Measurements from ENCODE around the gene WHRN. TPM values are rescaled to one million over a fixed set of nuclear protein-coding genes. Genes with fewer than 3 reads are reported as not detected.

The WHRN gene
- total and polyA plus RNA-seq, 9 donors, result 0.89 to 5.5 (median 3.3) TPM

DNA sequence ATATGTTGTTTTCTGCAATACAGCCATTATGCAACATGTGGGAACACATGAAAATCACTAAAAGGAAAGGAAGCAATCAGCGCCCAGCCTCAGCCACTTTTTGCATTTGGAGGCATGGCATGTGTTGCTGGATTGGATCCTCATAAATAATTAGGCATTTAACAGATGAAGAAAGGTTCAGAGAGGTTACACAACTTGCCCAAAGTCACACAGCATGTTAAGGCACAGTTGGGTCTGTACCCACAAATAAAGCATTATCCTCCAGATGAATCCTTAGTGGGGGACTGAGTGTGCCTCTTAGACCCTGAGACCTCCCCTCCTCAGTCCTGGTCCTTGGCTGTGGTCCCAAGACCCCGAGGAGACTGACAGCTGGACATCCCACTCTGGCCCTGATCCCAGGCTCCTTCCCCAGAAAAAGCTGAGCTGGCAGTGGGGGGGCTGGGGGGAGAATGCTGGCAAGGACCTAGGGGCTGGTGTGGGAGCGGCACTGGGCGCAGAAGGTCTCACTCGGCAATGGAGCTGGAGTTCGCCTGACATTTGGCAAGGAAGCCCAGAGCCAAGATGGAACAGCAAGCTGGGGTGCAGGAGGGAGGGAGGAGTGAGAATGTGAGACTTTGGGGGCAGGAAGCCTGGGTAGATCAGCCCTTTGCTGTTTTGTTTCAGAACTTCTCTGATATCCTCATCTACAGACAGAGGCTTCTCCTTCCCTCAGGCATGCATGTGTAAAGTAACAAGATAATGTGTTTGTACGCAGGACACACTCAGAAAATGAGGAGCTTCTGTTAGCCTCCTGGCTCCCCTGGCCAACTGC lies 110.5 kb downstream of the WHRN start:
- H3K27me3 ChIP-seq (ENCODE audit: control insufficient read depth, insufficient read depth, low read length), result peaks cover 2% of the 10 kb centered on the region
- H3K4me1 ChIP-seq (ENCODE audit: control insufficient read depth, insufficient read depth, low read length), result peaks cover 48% of the 10 kb centered on the region
- DNase-seq, result peak; percentile 49
- 38% methylated on average over 6 of the region's 7 CpGs for WGBS (ENCODE audit: insufficient coverage)
- no peak overlapping the region for H3K4me3 ChIP-seq (ENCODE audit: low read length)
- H3K9me3 ChIP-seq (replicated peaks; ENCODE audit: control insufficient read depth, low read depth, low read length), result no peaks in the 10 kb centered on the region
- H3K36me3 ChIP-seq (ENCODE audit: control insufficient read depth, insufficient read depth, low read length), result no peaks in the 10 kb centered on the region
- H3K27ac ChIP-seq (ENCODE audit: low read length), result no peak overlapping the region

DNA sequence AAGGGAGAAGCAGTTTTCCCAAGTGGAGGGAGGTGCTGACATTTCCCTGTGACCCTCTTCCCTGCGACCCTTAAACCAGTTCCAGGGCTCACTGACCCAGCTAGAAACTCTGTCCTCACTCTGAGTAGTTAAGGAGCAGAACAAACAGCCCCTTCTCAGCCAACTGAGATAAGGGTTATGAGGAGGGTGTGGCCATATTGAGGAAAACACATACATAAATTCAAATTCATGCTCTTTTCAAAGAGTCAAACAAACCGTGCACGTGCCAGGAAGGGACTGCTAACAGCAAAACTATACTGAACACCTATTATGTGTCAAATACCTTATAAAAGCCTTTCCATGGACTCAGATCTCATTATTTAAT lies 112.5 kb downstream of the WHRN start:
- no CpG with 5 or more reads among the region's 3 CpGs for WGBS (ENCODE audit: insufficient coverage)
- Histone ChIP-seq H3K4me1 (ENCODE audit: control insufficient read depth, insufficient read depth, low read length) (peaks cover 58% of the 10 kb centered on the region), H3K36me3 (ENCODE audit: control insufficient read depth, insufficient read depth, low read length) (no peaks in the 10 kb centered on the region), H3K4me3 (ENCODE audit: low read length) (no peak overlapping the region), H3K9me3 (replicated peaks; ENCODE audit: control insufficient read depth, low read depth, low read length) (no peaks in the 10 kb centered on the region), H3K27me3 (ENCODE audit: control insufficient read depth, insufficient read depth, low read length) (no peaks in the 10 kb centered on the region), H3K27ac (ENCODE audit: low read length) (no peak overlapping the region)
- DNase-seq, result no peak

DNA sequence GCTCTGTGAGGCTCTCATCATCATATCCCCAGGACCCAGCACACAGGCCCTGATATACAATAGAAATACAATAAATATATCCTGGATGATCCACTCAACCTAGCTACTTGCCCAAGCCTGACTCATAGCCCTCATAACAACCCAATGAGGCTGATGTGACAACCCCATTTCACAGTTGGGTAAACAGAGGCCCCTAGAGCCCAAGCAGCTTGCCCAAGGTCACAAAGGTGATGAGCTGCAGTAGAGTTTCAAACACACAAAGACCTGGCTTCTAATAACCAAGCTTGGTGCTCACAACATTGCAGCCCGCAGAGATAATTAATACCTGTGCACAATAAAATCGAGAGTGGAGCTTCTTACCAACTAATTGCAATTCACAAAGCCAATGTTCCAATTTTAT lies 114.3 kb downstream of the WHRN start:
- H3K27me3 ChIP-seq (ENCODE audit: control insufficient read depth, insufficient read depth, low read length), result no peaks in the 10 kb centered on the region
- peaks cover 62% of the 10 kb centered on the region for H3K4me1 ChIP-seq (ENCODE audit: control insufficient read depth, insufficient read depth, low read length)
- no CpG with 5 or more reads among the region's 2 CpGs for WGBS (ENCODE audit: insufficient coverage)
- no peaks in the 10 kb centered on the region for H3K9me3 ChIP-seq (replicated peaks; ENCODE audit: control insufficient read depth, low read depth, low read length)
- H3K4me3 ChIP-seq (ENCODE audit: low read length), result no peak overlapping the region
- no peaks in the 10 kb centered on the region for H3K36me3 ChIP-seq (ENCODE audit: control insufficient read depth, insufficient read depth, low read length)
- DNase-seq, result no peak
- no peak overlapping the region for H3K27ac ChIP-seq (ENCODE audit: low read length)

DNA sequence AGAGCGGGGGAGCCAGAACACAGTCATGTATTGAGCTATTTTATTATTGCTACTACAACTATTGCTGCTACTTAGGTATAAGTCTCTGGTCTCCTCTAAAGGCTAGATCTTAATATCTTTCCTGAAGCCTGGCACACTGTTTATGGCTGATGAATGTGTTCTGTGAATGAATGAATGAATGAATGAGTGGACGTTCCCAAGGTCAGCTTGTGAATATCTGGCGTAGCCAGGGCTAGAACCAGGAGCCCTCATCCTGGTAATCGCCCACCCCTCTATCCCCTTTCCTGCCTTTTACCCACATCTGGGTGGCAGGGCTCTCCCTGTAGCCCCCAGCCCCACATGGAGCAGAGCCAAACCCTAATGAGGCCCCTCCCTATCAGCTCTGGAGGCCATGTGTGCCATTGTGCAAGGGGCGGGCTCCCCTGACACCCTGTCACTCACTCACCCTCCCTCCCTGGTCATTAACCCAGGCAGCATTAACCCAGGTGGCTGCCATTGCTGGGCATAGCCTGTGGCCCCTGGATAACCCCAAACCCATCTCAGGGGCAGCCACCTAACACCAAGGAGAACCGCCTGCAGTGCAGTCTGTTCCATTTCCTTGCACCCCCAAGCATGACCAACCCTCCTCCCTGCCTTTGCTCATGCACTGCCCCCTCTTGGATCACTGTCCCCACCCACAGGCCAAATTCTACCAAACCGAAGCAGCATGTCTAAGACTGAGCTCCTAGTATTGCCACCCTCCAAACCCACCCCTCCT lies 115.5 kb downstream of the WHRN start:
- H3K9me3 ChIP-seq (replicated peaks; ENCODE audit: control insufficient read depth, low read depth, low read length), result no peaks in the 10 kb centered on the region
- WGBS (ENCODE audit: insufficient coverage), result 60% methylated on average over 3 of the region's 7 CpGs
- peak overlapping the region; percentile 29 for H3K27ac ChIP-seq (ENCODE audit: low read length)
- no peaks in the 10 kb centered on the region for H3K36me3 ChIP-seq (ENCODE audit: control insufficient read depth, insufficient read depth, low read length)
- H3K27me3 ChIP-seq (ENCODE audit: control insufficient read depth, insufficient read depth, low read length), result no peaks in the 10 kb centered on the region
- no peak overlapping the region for H3K4me3 ChIP-seq (ENCODE audit: low read length)
- peaks cover 63% of the 10 kb centered on the region for H3K4me1 ChIP-seq (ENCODE audit: control insufficient read depth, insufficient read depth, low read length)
- DNase-seq, result no peak

DNA sequence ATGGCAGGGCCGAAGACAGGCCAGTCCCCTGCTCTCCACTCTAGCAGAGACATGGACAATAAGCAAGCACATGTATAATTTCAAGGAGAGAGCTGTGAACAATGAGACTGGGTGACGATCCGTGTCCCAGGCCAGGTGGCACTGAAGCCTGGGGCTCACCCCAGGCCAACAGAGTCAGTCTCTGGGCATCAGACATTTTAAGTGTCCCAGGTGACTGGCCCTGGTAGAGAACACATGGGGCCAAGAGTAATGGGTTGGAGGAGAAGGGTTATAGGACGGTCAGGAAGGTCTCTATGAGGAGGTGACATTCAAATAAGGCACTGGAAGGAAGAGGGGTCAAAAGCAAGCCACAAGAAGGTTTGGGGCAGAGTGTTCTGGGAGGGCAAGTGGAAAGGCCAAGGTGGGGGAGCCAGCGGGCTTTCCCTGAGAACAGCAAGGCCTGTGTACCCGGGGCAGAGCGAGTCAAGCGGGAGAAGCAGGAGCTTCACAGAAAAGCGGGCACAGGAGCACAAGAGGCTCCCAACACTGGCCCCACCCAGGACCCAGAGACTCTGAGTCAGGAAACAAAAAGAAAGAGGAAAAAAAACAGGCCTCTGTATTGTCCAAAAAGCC lies 116.4 kb downstream of the WHRN start:
- Histone ChIP-seq H3K9me3 (replicated peaks; ENCODE audit: control insufficient read depth, low read depth, low read length) (no peaks in the 10 kb centered on the region), H3K27ac (ENCODE audit: low read length) (peak overlapping the region; percentile 98), H3K4me1 (ENCODE audit: control insufficient read depth, insufficient read depth, low read length) (peaks cover 60% of the 10 kb centered on the region), H3K27me3 (ENCODE audit: control insufficient read depth, insufficient read depth, low read length) (no peaks in the 10 kb centered on the region), H3K4me3 (ENCODE audit: low read length) (no peak overlapping the region), H3K36me3 (ENCODE audit: control insufficient read depth, insufficient read depth, low read length) (no peaks in the 10 kb centered on the region)
- no peak for DNase-seq
- 78% methylated on average over 6 of the region's 9 CpGs for WGBS (ENCODE audit: insufficient coverage)

DNA sequence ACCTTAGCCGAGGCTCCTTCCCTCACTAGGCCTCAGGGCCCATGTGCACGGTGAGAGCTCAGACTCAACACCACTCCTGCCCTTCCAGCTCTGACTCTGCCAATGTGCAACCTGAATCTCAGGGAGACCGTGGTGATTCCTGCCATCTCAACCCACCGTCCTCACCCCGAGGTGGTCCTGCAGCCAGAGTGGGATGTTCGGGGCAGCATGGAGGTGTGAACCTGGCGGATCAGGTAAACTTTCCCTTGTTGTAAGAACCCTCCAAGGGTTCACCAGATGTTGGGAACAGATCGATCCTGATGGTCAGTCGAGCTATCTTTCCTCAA lies 117.0 kb downstream of the WHRN start:
- peak overlapping the region; percentile 98 for H3K27ac ChIP-seq (ENCODE audit: low read length)
- DNase-seq, result no peak
- H3K4me3 ChIP-seq (ENCODE audit: low read length), result peak overlapping the region; percentile 69
- H3K27me3 ChIP-seq (ENCODE audit: control insufficient read depth, insufficient read depth, low read length), result no peaks in the 10 kb centered on the region
- WGBS (ENCODE audit: insufficient coverage), result 35% methylated on average over 6 of the region's 9 CpGs
- no peaks in the 10 kb centered on the region for H3K36me3 ChIP-seq (ENCODE audit: control insufficient read depth, insufficient read depth, low read length)
- H3K4me1 ChIP-seq (ENCODE audit: control insufficient read depth, insufficient read depth, low read length), result peaks cover 65% of the 10 kb centered on the region
- H3K9me3 ChIP-seq (replicated peaks; ENCODE audit: control insufficient read depth, low read depth, low read length), result no peaks in the 10 kb centered on the region

DNA sequence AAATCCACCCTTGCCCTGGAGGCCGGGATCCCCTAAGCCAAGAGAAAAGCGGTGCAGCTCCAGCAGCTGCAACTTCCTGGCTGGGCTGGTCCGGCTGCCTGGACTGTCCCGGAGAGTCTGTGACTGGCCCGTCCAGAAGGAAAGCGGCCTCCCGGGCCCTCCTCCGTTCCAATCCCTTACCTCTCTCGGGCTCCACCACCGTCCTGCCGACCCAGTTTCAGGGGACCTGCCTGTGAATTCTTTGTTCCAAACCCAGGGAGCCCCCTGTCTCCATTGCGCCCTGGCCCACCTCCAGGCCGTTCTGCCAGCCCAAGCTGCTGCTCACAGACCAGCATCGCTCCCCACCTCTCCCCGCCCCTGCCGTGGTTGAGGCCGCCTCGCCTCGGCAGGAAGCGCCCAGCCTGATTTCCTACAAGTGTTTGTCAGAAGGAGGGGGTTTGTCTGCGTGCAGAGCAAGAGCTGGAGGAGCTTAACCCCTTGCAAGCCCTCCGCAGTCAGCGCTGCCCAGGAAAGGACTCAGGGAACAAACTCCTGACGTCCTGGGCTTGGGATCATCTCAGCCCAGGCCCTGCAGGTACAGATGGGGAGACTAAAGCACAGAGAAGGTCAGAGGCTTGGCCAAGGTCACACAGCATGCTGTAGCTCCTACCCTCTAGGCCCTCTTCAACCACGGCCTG lies 117.5 kb downstream of the WHRN start, which contains the start of gene AKNA:
Gene AKNA, minus strand, starts transcription at position 303 of the 677 bp plus-strand sequence. CDS start 6,649 bp downstream, outside the sequence.
- Histone ChIP-seq H3K4me3 (ENCODE audit: low read length) (peak within 1 kb of the TSS; percentile 69), H3K36me3 (ENCODE audit: control insufficient read depth, insufficient read depth, low read length) (peaks cover 1% of the 10 kb centered on the region), H3K27ac (ENCODE audit: low read length) (peak within 1 kb of the TSS; percentile 98), H3K9me3 (replicated peaks; ENCODE audit: control insufficient read depth, low read depth, low read length) (no peaks in the 10 kb centered on the region), H3K27me3 (ENCODE audit: control insufficient read depth, insufficient read depth, low read length) (no peaks in the 10 kb centered on the region), H3K4me1 (ENCODE audit: control insufficient read depth, insufficient read depth, low read length) (peaks cover 70% of the 10 kb centered on the region)
- WGBS (ENCODE audit: insufficient coverage), result under 1% methylated on average over 18 of the region's 25 CpGs
- DNase-seq, result peak; percentile 94

DNA sequence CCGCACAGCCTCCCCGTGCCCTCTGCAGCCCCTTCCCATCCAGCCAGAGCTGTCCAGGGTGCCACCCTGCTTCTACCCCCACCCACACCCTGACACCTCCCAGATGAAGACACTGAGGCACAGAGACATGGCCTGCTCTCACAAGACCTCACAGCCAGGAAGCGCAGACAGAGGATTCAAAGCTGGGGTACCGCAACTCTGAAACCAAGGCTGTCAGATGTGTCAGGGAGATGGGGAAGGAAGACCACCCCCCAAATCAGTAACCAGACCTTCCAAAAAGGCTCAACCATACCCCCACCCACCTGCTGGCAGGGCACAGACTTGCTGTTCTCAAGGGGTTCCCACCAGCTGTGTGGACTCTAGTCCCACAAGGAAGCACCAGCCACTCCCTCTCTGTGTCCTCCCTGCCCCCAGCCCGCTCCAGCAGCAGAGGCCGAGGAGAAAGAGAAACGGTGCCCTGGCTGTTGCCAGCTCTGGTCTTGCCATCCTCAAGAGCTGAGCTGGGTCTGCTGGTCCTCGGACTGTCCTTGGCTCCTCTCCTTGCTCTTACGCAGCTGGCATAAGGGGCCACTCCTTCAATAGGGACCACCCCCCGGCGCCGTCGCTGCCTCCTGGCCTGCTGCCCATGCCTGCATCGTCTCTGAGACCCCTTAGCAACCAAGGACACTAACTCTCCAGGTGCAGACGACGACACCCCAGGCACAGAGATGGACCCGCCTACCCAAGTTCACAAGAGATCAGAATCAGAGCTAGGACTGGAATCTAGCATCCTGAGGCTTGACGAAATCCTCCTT lies 118.2 kb downstream of the WHRN start:
- Histone ChIP-seq H3K36me3 (ENCODE audit: control insufficient read depth, insufficient read depth, low read length) (peaks cover 6% of the 10 kb centered on the region), H3K27me3 (ENCODE audit: control insufficient read depth, insufficient read depth, low read length) (no peaks in the 10 kb centered on the region), H3K4me3 (ENCODE audit: low read length) (peak overlapping the region; percentile 69), H3K9me3 (replicated peaks; ENCODE audit: control insufficient read depth, low read depth, low read length) (no peaks in the 10 kb centered on the region), H3K4me1 (ENCODE audit: control insufficient read depth, insufficient read depth, low read length) (peaks cover 71% of the 10 kb centered on the region), H3K27ac (ENCODE audit: low read length) (peak overlapping the region; percentile 98)
- DNase-seq, result peak; percentile 62
- 5% methylated on average over 17 of the region's 18 CpGs for WGBS (ENCODE audit: insufficient coverage)

DNA sequence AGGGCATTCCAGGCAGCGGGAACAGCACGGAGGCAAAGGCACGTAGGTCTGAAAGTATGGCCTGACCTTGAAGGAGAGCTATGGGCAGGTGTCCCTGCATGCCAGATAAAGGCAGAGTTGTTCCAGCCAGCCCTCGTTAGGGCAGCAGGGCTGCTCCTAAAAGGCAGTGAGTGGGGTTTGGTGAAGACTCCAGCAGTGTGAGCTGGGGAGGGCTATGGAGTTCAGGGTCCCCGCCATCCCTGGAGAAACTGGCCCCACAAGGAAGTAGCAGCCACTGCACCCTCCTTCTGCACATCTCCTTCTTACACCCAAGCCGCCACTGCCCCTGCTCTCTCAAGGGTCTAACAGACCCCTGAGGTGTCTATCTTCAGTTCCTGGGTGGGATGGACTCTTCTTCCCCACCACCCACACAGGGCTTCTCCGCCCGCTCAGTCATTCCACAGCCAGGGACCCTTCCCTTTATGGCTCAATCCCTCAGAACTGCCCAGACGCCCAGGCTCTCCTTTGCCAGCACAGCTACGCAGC lies 118.8 kb downstream of the WHRN start:
- Histone ChIP-seq H3K4me3 (ENCODE audit: low read length) (peak overlapping the region; percentile 69), H3K27ac (ENCODE audit: low read length) (peak overlapping the region; percentile 98)
- WGBS (ENCODE audit: insufficient coverage), result 22% methylated on average over 9 of the region's 10 CpGs

More for the DNA sequence above, 118.8 kb downstream of the WHRN start:
- DNase-seq, result no peak
- H3K9me3 ChIP-seq (replicated peaks; ENCODE audit: control insufficient read depth, low read depth, low read length), result no peaks in the 10 kb centered on the region
- no peaks in the 10 kb centered on the region for H3K27me3 ChIP-seq (ENCODE audit: control insufficient read depth, insufficient read depth, low read length)
- peaks cover 71% of the 10 kb centered on the region for H3K4me1 ChIP-seq (ENCODE audit: control insufficient read depth, insufficient read depth, low read length)
- H3K36me3 ChIP-seq (ENCODE audit: control insufficient read depth, insufficient read depth, low read length), result peaks cover 6% of the 10 kb centered on the region
